Erythroblast (primary cell): ENCODE data around the gene EXOSC2.

Experiments used
- GATA1 ChIP-seq: IDR thresholded peaks from 2 replicates; pipeline ENCODE4 v1.6.1; 2011; ENCODE audit warnings: low read depth, mild to moderate bottlenecking, control low read depth, low read length, moderate library complexity
- POLR2A ChIP-seq: IDR thresholded peaks from 2 replicates; pipeline ENCODE4 v1.6.1; 2011; ENCODE audit warnings: mild to moderate bottlenecking, low read length

- no peak for TF ChIP-seq POLR2A
- no peak for TF ChIP-seq GATA1
Observed at GRCh38 chr9:130663258-130663976, 30.2 kb upstream of the EXOSC2 start.
